NOMO-1 treated with DMSO at 0.1 percent for 48 hours (cell line): ENCODE results near the gene CD55.
A peak's percentile ranks its signal among the peaks of the same experiment; 100 is the strongest.

Source experiments
- DNase-seq: peaks from one replicate; lab custom pipeline; 2025; ENCODE audit not compliant: unreplicated experiment; lab: John Stamatoyannopoulos, UW

CD55 gene

DNA sequence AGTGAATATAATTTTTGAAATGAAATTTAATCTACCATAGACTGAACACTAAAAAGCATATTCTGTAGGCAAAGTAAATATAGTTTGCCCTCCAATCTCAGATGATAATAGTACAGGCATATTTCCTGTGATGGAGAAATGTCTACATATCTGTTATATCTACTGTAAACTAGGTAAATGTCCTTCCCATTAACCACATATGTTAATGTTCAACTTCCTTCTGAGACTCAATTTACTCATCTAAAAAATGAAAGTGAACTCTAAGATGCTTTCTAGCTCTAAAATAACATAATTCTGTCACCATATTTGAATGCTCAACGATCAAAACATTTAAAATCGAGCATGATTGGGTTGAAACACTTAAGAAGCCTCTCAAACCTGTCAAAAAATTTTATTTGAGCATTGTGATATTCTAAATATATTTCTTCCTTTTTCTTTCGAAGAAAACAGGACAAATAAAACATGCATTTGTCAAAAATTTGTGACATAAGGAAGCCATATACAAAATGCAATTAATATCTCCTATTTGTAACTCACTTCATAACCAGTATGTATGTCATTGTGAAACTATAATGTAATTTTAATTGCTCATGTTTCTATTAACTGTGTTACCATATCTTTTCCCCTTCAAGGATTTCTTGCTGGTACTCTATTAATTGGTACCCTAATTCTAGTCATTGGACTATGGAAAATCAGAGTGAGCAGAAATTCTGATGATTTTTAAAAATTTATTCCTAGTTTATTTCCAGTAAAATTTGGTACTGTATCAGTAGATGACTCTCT lies 34.2 kb downstream of the CD55 start:
- DNase-seq, result no peak

DNA sequence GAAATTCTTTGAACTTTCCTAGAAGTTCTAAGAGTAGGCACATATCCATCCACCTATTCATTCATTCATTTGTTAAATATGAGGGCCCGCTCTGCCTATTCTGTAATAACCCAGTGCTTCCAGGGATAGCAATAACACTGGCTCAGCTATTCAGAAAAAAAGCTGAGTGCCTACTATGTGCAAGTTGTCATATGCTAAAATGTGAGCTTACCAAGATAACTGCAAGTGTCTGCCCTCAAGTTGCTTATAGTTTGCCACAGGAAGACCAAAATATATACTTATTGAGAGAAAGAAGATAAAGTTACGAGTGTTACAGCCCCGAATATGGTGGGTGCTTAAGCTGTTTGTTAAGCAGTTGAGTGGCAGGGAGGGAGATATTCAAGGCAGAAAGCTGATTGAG lies 39.6 kb downstream of the CD55 start:
- no peak for DNase-seq

DNA sequence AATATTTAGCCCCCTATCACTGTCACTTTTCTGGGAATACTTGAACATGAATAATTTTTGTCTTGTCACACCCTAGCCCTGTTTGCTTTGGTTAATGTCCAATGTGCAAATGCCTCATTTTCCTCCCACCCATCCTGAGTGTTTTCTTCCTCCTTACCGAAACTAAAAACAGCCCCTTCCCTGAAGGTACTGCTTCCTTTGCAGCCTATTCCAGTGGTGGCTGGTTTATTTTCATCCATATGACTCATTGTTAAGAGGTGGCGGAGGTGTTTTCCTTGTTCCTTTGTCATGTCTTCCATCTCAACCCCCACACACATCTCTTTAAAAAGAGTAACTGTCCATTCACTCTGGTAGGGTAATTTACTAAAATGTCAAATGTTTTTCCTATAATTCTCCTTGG lies 40.4 kb downstream of the CD55 start:
- no peak for DNase-seq

DNA sequence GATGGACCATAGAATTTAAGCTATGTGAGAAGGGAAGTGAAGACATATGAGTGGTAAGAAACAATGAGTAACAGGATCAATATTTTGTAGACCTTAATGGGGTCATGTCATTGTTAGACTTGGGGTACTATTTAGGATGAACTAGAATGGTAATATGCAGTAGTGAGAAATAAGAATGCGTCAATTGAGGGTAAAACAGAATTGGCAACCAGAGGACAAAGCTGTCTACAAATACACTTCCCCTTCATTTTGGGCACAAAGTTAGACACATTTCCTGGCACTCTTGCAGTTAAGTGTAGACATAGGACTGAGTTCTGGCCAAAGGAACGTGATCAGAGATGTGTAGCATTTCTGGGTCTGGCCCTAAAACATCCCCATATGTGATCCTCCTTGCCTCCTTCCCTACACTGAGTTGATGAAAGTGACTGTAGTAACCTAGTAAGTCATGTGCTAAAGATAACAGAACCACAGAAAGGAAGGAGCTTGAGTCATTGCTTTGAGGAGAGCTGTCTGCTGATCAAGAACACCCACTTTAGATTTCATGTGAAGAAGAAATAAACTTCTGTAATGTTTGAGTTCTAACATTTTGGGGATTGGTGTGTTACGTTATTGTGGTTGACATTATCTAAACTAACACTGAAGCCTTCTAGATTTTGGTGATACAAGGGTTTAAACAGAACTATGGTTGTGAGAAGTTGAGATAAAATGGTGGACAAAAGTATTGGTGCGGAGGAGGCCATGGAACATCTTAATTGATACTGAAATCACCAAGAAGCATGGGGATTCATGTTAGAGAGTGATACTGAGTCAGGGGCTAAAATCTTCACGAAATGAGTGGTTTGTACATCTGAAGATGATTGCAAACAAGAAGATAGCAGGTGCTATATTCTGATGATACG lies 41.7 kb downstream of the CD55 start:
- DNase-seq, result no peak

DNA sequence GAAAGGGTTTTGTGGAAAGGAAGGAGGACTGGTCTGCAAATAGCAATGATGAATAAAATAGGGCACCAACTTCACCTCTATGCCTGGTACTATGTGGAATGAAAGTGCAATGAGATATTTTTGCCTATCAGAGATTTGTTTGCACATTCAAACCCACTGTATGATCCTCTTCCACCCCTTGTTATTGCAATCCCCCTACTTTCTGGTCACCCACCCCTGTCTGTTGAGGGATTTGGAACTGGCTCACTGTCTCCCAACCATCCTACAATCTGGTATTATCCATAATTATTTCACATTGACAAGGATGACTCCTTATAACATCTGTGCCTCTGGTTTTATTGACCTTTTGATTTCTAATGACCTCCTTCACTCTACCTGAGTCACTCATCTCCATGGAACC lies 42.4 kb downstream of the CD55 start:
- no peak for DNase-seq

DNA sequence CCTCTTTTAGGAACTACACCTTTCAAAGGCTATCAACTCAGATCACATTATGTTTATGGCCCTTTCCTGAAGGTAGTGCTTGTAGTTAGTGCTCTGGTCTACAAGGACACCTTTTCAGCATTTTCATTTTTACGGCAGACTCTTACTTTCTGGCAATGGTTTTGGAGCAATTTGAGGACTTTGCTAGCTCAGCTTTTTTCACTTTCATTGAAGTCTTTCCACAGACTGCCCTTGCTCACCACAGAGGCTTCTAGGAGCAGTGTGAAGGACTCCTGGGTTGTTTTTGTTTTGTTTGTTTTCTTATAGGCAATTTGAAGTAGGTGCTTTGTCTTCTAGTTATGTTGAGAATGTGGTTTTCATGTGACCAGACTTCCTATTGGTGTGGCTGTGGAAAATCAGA lies 43.1 kb downstream of the CD55 start:
- DNase-seq, result no peak

DNA sequence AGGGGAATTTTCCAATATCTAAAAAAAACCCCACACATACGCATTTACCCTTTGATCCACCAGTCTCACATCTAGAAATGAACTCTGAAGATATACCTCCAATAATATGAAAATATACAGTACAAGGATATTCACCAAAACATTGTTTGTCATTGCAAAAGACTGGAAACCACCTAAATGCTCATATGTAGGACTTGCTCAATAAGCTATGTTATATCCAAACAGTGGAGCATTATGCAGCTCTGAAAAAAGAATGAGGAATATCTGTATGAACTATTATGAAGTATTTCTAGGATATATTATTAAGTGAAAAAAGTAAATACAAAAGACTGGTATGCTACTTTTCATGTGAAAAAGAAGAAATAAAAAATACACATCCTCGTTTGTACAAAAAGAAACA lies 43.6 kb downstream of the CD55 start:
- DNase-seq, result no peak

DNA sequence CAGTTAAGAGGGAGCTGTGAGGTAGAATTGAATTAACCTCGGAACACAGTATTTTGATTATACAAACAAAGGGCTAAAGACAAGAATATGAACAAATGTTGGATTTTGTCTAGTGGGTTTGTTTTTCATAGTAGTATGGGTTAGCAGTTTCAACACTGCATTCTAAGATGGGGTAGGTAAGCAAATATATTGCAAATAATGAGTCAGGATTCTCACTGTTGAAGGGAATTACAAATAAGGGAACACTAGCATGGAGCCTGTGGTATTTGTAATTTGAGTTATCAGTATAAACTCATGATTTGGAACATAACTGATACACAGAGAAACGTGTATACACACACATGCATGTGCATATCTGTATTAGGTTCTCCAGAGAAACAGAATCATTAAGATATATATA lies 44.5 kb downstream of the CD55 start:
- DNase-seq, result no peak

DNA sequence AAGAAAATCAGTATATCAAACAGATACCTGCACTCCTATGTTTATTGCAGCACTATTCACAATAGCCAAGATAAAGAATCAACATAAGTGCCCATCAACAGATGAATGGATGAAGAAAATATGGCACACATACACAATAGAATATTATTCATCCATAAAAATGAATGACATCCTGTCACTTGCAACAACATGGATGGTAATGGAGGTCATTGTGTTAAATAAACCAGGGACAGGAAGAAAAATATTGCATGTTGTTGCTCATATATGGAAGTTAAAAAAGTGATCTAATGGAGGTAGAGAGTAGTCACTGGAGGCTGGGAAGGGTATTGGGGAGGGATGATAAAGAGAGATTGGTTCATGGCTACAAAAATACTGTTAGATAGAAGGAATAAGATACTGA lies 67.2 kb downstream of the CD55 start:
- no peak for DNase-seq

DNA sequence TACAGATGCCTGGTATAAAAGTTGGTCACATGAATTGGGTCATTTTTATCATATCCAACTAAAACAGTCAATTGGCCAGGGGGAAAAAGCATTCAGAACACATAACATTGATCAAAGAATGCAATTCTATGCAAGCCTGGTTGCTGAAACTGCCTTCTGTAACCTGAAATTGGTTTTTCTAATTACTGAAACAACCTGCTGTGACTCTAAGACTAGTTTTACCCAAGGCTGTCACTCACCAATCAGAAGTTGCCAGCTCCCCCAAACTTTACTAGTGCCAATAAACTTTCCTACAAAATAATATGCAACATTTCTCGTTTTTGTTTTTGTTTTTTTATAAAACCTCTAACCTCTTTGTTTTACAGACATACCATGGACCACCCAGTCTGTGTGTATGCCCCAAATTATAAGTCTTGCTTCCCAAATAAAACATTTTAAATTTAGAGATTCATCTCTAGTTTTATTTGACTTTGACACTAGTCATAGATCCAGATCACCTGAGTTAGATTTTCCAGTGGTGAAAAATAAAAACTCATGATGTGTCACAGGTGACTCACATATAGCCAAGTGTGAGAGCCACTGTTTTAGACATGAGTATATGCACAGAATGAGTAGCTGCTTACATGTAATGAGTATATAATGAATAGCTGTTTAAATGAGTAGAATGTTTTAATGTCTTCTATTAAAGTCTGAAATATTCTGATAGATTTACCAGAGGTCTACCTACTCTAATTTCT lies 68.4 kb downstream of the CD55 start:
- no peak for DNase-seq

DNA sequence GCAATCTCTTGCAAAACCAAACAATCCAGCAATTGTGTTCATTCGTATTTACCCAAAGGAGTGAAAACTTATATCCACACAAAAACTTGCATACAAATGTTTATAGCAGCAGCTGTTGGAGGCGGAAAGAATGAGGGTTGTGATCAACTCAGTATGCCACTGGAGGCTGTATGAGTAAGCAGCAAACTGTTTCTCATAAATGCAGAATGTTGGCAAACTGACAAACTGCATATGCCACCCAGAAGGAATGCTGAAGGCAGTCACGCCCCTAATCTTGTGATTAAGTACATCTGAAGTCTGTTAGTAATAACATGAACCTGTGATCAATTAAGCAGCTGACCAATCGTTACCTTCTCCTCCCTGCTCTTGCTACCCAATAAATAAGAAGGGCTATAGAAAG lies 72.1 kb downstream of the CD55 start:
- DNase-seq, result no peak

DNA sequence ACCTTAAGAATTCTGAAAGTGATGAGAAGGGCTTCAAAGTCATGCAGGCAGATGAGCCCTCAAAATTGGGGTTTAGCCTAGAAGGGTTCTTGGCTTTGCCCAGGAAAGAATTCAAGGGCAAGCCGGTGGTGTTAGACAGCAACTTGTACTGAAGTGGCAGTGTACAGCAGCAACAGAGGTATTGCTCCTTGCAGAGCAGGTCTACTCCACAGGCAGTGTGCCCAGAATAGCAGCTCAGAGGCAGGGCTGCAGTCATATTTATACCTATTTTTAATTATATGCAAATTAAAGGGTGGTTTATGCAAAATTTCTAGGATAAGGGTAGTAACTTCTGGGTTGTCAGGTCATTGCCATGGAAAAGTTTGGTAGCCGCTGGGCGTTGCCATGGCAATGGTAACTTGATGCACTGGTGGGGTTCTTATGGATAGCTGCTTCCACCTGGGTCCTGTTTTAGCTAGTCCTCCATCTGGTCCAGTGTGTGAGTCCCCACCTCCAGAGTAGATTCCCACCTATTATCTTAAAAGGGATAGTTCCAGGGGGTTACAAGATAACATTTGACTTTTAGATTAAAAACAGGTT lies 74.8 kb downstream of the CD55 start:
- DNase-seq, result no peak

DNA sequence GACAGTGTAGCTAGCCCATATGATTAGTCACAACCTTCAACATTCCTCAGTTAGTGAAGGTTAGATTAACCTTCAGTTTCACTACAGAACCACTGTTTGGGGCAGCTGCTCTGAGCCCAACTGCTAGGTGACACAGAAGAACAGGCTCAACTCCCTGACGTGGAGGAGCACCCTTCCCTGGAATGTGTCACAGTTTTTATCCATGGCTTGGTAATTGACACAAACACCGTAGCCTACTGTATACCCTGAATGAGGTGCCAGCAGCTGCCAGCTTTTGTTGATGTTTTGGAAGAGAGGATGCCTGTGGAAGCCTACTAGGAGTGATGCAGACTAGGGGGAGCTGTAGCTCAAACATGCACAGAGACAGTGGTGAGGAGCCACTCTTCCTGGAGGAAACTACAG lies 76.0 kb downstream of the CD55 start:
- DNase-seq, result no peak

DNA sequence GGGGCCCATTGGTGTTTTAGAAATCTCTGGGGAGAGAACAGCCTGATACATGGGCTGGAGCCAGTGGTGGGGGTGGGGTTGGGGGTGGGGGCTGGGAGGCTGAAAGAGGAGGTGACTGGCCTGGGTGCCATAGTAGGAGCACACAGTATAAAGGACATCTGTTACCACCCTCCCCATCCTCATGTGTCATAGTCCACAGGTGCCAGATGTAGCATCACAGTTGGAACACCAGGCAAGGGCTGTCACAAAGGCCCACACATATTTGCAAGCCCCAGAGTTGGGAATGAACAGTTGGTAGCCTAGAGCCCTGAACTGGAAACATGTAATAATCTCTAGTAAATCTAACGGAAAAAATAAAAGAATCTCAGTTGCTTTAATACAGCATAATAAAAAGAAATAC lies 77.5 kb downstream of the CD55 start:
- no peak for DNase-seq

DNA sequence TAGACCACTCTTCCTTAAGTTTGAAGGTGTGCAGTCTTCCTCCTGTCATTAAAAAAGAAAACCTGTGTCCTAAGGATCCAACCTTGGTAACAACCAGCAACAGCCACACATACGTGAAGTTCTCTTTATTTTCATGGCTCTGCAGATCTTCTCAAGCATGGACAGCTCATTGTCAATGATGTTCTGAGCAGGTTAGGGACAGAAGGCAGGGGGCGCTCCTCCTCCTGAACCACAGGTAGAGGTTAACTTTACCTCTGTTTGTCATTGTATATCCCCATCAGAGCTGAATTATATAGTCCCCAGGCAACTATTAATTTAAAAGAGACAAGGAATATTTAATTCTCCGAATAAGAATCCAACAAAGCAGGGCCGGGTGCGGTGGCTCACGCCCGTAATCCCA lies 80.1 kb downstream of the CD55 start:
- DNase-seq, result no peak

DNA sequence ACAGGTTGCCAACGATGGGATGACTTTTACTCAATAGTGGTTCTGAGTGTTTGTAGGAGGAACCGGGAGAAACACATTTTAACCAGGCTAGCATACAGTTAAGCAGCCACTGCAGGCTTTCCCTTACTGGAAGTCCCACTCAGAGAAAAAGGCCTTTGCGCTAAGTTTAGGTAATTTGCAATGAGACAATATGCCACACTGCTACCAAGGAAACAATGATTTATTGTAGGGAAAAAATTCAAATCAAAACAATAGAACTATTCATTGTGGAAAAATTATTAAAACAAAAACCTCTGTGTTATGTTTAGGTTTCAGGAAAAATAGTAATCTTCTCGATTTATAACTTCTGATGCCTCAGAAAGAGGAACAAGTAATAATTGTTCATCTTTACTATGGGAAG lies 81.3 kb downstream of the CD55 start:
- DNase-seq, result no peak

DNA sequence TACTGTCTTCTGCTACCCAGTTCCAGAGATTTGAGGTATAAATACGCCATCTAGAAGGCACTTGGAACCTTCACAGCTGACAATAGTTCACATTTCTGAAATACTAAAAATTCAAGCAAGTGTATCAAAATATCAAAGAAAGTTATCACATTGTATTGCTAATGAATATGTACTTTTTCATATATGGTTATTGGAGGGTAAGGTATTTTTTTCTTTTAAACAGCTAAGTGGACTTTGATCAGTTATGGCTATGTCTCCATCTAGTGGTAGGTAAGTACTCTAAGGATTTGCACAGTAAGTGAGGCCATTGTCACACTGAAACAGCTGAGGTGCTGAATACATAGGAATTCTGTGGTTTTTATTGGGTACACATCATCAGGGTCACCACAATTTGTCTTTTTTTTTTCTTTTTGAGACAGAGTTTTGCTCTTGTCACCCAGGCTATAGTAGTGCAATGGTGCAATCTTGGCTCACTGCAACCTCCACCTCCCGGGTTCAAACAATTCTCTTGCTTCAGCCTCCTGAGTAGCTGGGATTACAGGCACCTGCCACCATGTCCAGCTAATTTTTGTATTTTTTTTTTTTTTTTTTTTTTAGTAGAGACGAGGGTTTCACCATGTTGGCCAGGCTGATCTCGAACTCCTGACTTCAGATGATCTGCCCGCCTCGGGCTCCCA lies 83.5 kb downstream of the CD55 start:
- peak; percentile 80 for DNase-seq

DNA sequence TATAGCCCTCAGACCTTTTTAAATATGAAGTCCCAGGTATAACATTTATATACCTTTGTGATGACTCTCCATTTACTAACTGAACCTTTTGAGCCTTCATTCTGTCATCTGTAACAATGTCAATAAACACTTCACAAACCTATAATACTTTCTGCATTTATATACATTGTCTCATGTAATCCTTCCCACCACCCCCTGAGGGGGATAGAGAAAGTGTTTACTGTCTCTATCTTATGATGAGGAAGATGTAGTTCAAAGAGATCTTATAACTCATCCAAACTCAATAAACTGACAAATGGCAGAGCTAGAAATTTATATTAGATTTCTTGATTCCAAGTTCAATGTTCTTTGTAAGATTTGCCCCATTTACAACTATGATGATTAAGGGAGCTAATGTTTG lies 84.3 kb downstream of the CD55 start:
- no peak for DNase-seq

DNA sequence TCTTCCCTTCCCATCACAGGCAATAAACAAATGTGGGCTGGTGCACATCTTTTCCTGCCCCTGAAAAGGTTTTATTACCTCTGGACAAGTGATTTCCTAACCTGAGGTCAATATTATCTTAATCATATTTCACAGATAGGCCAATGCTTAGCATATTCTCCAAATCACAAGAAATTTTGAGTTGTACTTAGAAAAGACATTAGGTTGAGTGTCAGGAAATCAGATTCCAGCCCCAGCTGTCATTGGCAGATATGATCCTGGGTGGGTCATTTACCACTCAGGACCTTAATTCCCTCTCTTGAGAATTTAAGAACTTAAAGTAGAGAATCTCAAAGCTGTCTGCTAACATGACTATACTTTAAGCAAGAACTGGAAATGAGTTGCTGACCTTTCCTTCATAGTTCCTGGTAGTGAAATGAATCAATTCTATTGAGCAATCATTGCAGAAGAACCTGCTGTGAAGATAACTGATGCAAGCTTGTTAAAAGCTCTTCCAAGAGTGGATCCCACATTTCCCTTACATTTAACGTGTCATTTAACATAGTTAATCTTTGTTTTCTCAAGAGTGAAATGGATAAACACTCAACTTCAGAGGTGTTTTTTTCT lies 86.3 kb downstream of the CD55 start:
- DNase-seq, result peak; percentile 76
